ENCODE data around the gene TAC1.

The TAC1 gene

GRCh38 chr7:97735075-97735474 lies 3.2 kb downstream of the TAC1 start:
- Histone ChIP-seq H3K9me2 (replicated peaks; ENCODE audit: low read depth, low read length) (no peaks in the 10 kb centered on the region), H3K27me3 (ENCODE audit: insufficient read depth, low read length, poor library complexity, severe bottlenecking) (no peaks in the 10 kb centered on the region)

GRCh38 chr7:97748482-97748881 lies 16.6 kb downstream of the TAC1 start:
- H3K4me2 ChIP-seq (ENCODE audit: low read depth, low read length, poor library complexity, severe bottlenecking): no peak overlapping the region
- no peaks in the 10 kb centered on the region for H3K9me2 ChIP-seq (replicated peaks; ENCODE audit: low read depth, low read length)
- H3K79me2 ChIP-seq (ENCODE audit: insufficient read depth, low read length): no peaks in the 10 kb centered on the region
- no peak overlapping the region for H2AFZ ChIP-seq (ENCODE audit: low read length)
- H3K27me3 ChIP-seq (ENCODE audit: insufficient read depth, low read length, poor library complexity, severe bottlenecking): no peaks in the 10 kb centered on the region
- H3K9me3 ChIP-seq (ENCODE audit: insufficient read depth, low read depth, low read length): no peaks in the 10 kb centered on the region
- H3K4me1 ChIP-seq (ENCODE audit: insufficient read depth, low read length, poor library complexity, severe bottlenecking): no peaks in the 10 kb centered on the region
- no peaks in the 10 kb centered on the region for H4K20me1 ChIP-seq (ENCODE audit: insufficient read depth, low read length, poor library complexity, severe bottlenecking)
- TF ChIP-seq EZH2phosphoT487 (IDR thresholded peaks at IDR 0.05; ENCODE audit: borderline replicate concordance): no peak
- TF ChIP-seq CTCF (conservative IDR thresholded peaks at IDR 0.05; ENCODE audit: low read length): no peak
- H3F3A ChIP-seq (ENCODE audit: low read depth): no peaks in the 10 kb centered on the region
- no peaks in the 10 kb centered on the region for H3K36me3 ChIP-seq (ENCODE audit: insufficient read depth, low read length)
- H3K4me3 ChIP-seq (ENCODE audit: low read length, poor library complexity, severe bottlenecking): no peak overlapping the region
- no peak overlapping the region for H3K9ac ChIP-seq (ENCODE audit: low read depth, low read length, poor library complexity, severe bottlenecking)

More at GRCh38 chr7:97735075-97735474, 3.2 kb downstream of the TAC1 start:
- no peaks in the 10 kb centered on the region for H3F3A ChIP-seq (ENCODE audit: low read depth)
- no peaks in the 10 kb centered on the region for H4K20me1 ChIP-seq (ENCODE audit: insufficient read depth, low read length, poor library complexity, severe bottlenecking)
- no peak overlapping the region for H2AFZ ChIP-seq (ENCODE audit: low read length)
- H3K4me2 ChIP-seq (ENCODE audit: low read depth, low read length, poor library complexity, severe bottlenecking): no peak overlapping the region
- H3K9ac ChIP-seq (ENCODE audit: low read depth, low read length, poor library complexity, severe bottlenecking): no peak overlapping the region
- no peak overlapping the region for H3K4me3 ChIP-seq (ENCODE audit: low read length, poor library complexity, severe bottlenecking)
- no peaks in the 10 kb centered on the region for H3K9me3 ChIP-seq (ENCODE audit: insufficient read depth, low read depth, low read length)
- no peaks in the 10 kb centered on the region for H3K79me2 ChIP-seq (ENCODE audit: insufficient read depth, low read length)
- TF ChIP-seq CTCF (conservative IDR thresholded peaks at IDR 0.05; ENCODE audit: low read length) (no peak), EZH2phosphoT487 (IDR thresholded peaks at IDR 0.05; ENCODE audit: borderline replicate concordance) (no peak)
- H3K36me3 ChIP-seq (ENCODE audit: insufficient read depth, low read length): no peaks in the 10 kb centered on the region
- H3K4me1 ChIP-seq (ENCODE audit: insufficient read depth, low read length, poor library complexity, severe bottlenecking): no peaks in the 10 kb centered on the region

GRCh38 chr7:97751566-97751965 lies 19.7 kb downstream of the TAC1 start:
- Histone ChIP-seq H3F3A (ENCODE audit: low read depth) (no peaks in the 10 kb centered on the region), H3K79me2 (ENCODE audit: insufficient read depth, low read length) (no peaks in the 10 kb centered on the region), H3K36me3 (ENCODE audit: insufficient read depth, low read length) (no peaks in the 10 kb centered on the region), H3K4me3 (ENCODE audit: low read length, poor library complexity, severe bottlenecking) (no peak overlapping the region), H3K27me3 (ENCODE audit: insufficient read depth, low read length, poor library complexity, severe bottlenecking) (no peaks in the 10 kb centered on the region), H3K9ac (ENCODE audit: low read depth, low read length, poor library complexity, severe bottlenecking) (no peak overlapping the region), H3K9me2 (replicated peaks; ENCODE audit: low read depth, low read length) (no peaks in the 10 kb centered on the region), H2AFZ (ENCODE audit: low read length) (no peak overlapping the region), H3K4me2 (ENCODE audit: low read depth, low read length, poor library complexity, severe bottlenecking) (no peak overlapping the region), H3K9me3 (ENCODE audit: insufficient read depth, low read depth, low read length) (no peaks in the 10 kb centered on the region), H4K20me1 (ENCODE audit: insufficient read depth, low read length, poor library complexity, severe bottlenecking) (no peaks in the 10 kb centered on the region), H3K4me1 (ENCODE audit: insufficient read depth, low read length, poor library complexity, severe bottlenecking) (no peaks in the 10 kb centered on the region)
- no peak for TF ChIP-seq EZH2phosphoT487 (IDR thresholded peaks at IDR 0.05; ENCODE audit: borderline replicate concordance)
- no peak for TF ChIP-seq CTCF (conservative IDR thresholded peaks at IDR 0.05; ENCODE audit: low read length)
